GM21360 (cell line): ENCODE measurements around the gene DPP7.
"Not testable (repeated sequence)": the region's sequence is repeated elsewhere in the genome, so short reads cannot be mapped to it uniquely, and the experiment has no call there.

Experiments used
- ATAC-seq: cut with Tn5 transposase; IDR thresholded peaks from one replicate; pipeline ENCODE4 v1.9.1; 2021; ENCODE audit warnings: mild to moderate bottlenecking, moderate library complexity; ENCODE audit not compliant: unreplicated experiment

The DPP7 gene

GRCh38 chr9:137148242-137148641, 33.7 kb upstream of the DPP7 start:
- ATAC-seq: no peak

GRCh38 chr9:137147793-137148160, 33.2 kb upstream of the DPP7 start:
- ATAC-seq: no peak

GRCh38 chr9:137147091-137147792, 32.7 kb upstream of the DPP7 start:
- ATAC-seq: no peak

GRCh38 chr9:137146527-137146918, 32.0 kb upstream of the DPP7 start:
- ATAC-seq: no peak

GRCh38 chr9:137145731-137146526, 31.4 kb upstream of the DPP7 start:
- no peak for ATAC-seq

- no peak for ATAC-seq
Measured at GRCh38 chr9:137143459-137143858, 28.9 kb upstream of the DPP7 start.

GRCh38 chr9:137141976-137142936, 27.7 kb upstream of the DPP7 start:
- ATAC-seq: no peak

GRCh38 chr9:137141050-137141810, 26.7 kb upstream of the DPP7 start:
- no peak for ATAC-seq

GRCh38 chr9:137140151-137141012, 25.8 kb upstream of the DPP7 start:
- no peak for ATAC-seq

GRCh38 chr9:137139468-137140150, 25.1 kb upstream of the DPP7 start:
- ATAC-seq: no peak

GRCh38 chr9:137138722-137139467, 24.4 kb upstream of the DPP7 start, which contains the start of gene GRIN1:
Gene GRIN1, plus strand, starts transcription at chr9:137139154. Its CDS starts 333 bp downstream, at chr9:137139487.
- ATAC-seq: no peak

- no peak for ATAC-seq
Measured at GRCh38 chr9:137138058-137138721, 23.7 kb upstream of the DPP7 start.

- ATAC-seq: no peak
Measured at GRCh38 chr9:137136881-137137607, 22.5 kb upstream of the DPP7 start.

GRCh38 chr9:137136261-137136880, 21.8 kb upstream of the DPP7 start:
- ATAC-seq: no peak

- not testable (repeated sequence) for ATAC-seq
Measured at GRCh38 chr9:137135154-137135553, 20.6 kb upstream of the DPP7 start.

- ATAC-seq: no peak
Measured at GRCh38 chr9:137134191-137134590, 19.7 kb upstream of the DPP7 start.
